ENCODE measurements around the gene AMIGO1.

- TF ChIP-seq CTCF (IDR thresholded peaks at IDR 0.05), result no peak
- TF ChIP-seq POLR2A (IDR thresholded peaks at IDR 0.05), result no peak
Measured at GRCh38 chr1:109468903-109469302, 40.6 kb downstream of the AMIGO1 start.

Data from adrenal gland (tissue), 5 donors.